MCF 10A (cell line): Measurements from ENCODE around the gene RD3L. TPM values are rescaled to one million over a fixed set of nuclear protein-coding genes. Genes with fewer than 3 reads are reported as not detected.

Experiments
- Bru-seq: library from RNA; stranded (reverse); fragments of 400-500 nt; gene quantifications from one replicate; lab custom pipeline; 2021; lab: Mats Ljungman, UMichigan
- BruChase-seq, 2 experiments: library from RNA; stranded (reverse); fragments of 400-500 nt; gene quantifications; one replicate each; lab custom pipeline; 2021; lab: Mats Ljungman, UMichigan
- BruUV-seq: library from RNA; stranded (reverse); fragments of 400-500 nt; replicated peaks from 2 replicates; lab custom pipeline; 2021; lab: Mats Ljungman, UMichigan
- CTCF ChIA-PET: fragments of 300-600 bp; sonication (Branson Sonifier 250); formaldehyde crosslinking; extraction: SDS; loops from one replicate; lab custom pipeline; 2021; ENCODE audit warnings: antibody characterized with exemption, inconsistent platforms; lab: Yijun Ruan, JAX
- POLR2A ChIA-PET: fragments of 300-600, 350-650 bp; sonication (Branson Sonifier 250); formaldehyde crosslinking; extraction: SDS; loops from one replicate; lab custom pipeline; 2020; ENCODE audit warnings: antibody characterized with exemption, inconsistent platforms; lab: Yijun Ruan, JAX
- DNase-seq: peaks from one replicate; pipeline ENCODE4 v3.0.0-alpha.2; 2018; ENCODE audit not compliant: unreplicated experiment
- H3K27ac Mint-ChIP-seq: one replicate; pipeline ENCODE4 v1.8.0; 2022; ENCODE audit warnings: mild to moderate bottlenecking, low read depth, mixed read lengths; ENCODE audit not compliant: unreplicated experiment
- H3K27me3 Mint-ChIP-seq: one replicate; pipeline ENCODE4 v1.8.0; 2022; ENCODE audit warnings: mixed read lengths; ENCODE audit not compliant: insufficient read depth, unreplicated experiment
- H3K36me3 Mint-ChIP-seq: one replicate; pipeline ENCODE4 v1.8.0; 2022; ENCODE audit warnings: mild to moderate bottlenecking, moderate library complexity, mixed read lengths; ENCODE audit not compliant: insufficient read depth, unreplicated experiment
- H3K4me1 Mint-ChIP-seq: one replicate; pipeline ENCODE4 v1.8.0; 2022; ENCODE audit warnings: mixed read lengths; ENCODE audit not compliant: insufficient read depth, unreplicated experiment
- H3K4me3 Mint-ChIP-seq: one replicate; pipeline ENCODE4 v1.8.0; 2022; ENCODE audit warnings: mild to moderate bottlenecking, moderate library complexity, mixed read lengths; ENCODE audit not compliant: unreplicated experiment
- H3K9me3 Mint-ChIP-seq: one replicate; pipeline ENCODE4 v1.8.0; 2022; ENCODE audit warnings: mixed read lengths; ENCODE audit not compliant: unreplicated experiment
- CTCF ChIP-seq: fragments of 200-600 bp; IDR thresholded peaks from one replicate; pipeline ENCODE4 v1.8.0; 2022; ENCODE audit warnings: antibody characterized with exemption, mild to moderate bottlenecking; ENCODE audit not compliant: unreplicated experiment
- intact Hi-C: fragments of 100-400 bp; cut with micrococcal nuclease; formaldehyde crosslinking; loops from 2 replicates; pipeline ENCODE4 v1.14.1; 2022
- long read RNA-seq: library from polyadenylated mRNA; stranded (forward); transcript quantifications from one replicate; pipeline ENCODE4 v2.0.0, GENCODE V29; 2022
- total RNA-seq: library from RNA; stranded (reverse); gene quantifications from 2 replicates; pipeline ENCODE4 v1.2.3, GENCODE V29; 2022

RD3L gene
- total RNA-seq (not detected in 2 replicates), Bru-seq, nascent RNA (not detected), BruChase-seq, experiment 1, labeled RNA remaining after a 6-hour chase (not detected), BruChase-seq, experiment 2, labeled RNA remaining after a 2-hour chase (not detected)
- long read RNA-seq = 0 reads

DNA sequence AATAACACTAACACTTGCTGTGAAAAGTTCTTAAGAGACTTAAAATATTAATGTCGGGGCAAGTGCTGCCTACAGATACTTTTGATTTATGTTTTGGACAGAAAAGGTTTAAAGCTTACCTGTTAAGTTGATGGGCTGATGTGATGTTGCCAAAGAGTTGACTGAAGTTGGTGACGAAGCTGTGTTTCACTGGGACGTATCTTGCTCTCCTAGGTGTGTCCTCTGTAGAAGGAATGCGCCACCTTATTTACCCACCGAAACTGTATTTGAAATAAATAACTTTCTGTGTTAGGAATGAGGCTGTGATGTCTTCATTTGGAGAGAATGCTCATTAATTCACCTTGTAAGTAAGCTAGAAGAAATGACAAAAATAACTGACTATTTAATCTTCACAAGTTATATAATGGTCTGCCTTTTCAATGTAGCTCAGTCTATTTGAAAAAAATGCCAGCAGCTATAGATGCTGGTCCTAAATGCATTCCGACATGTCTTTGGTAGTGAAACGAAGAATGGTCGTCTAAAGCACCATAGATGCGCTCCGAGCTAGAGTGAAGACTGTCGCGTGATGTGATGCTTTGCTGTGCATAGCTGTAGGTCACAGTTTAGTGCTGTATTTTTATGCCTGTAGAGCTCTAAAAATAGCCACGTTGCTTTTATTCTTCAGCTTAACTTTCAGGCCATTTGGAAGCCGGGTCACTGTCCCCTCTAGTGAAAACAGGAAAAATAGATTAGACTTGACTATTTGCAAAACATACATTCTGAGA lies at the start of gene RD3L:
Gene RD3L, minus strand, starts transcription at position 557 of the 764 bp plus-strand sequence. CDS start 834 bp downstream, outside the sequence.
- intact Hi-C loops = no loop called here
- Mint-ChIP-seq H3K36me3 (no peaks in the 10 kb centered on the region), H3K27me3 (peaks cover 27% of the 10 kb centered on the region), H3K4me3 (no peak within 1 kb of the TSS), H3K4me1 (no peaks in the 10 kb centered on the region), H3K27ac (no peak within 1 kb of the TSS), H3K9me3 (no peaks in the 10 kb centered on the region)
- no peak for DNase-seq
- BruUV-seq = no TSS peak
- ChIA-PET POLR2A (interaction anchor here (0.5 to 2.0 kb wide), 4 partner anchors 9 to 115 kb away, joined by 3 to 13 read pairs (median 4); a partner anchor contains a TSS), CTCF (interaction anchor here (0.6 to 1.3 kb wide), 5 partner anchors 9 to 1429 kb away, joined by 3 to 5 read pairs (median 3); no protein-coding TSS in a partner anchor)
- no peak for TF ChIP-seq CTCF

GRCh38 chr14:103989964-103990363 lies 47.6 kb upstream of the RD3L start:
- no TSS peak for BruUV-seq
- Mint-ChIP-seq H3K27me3 (peaks cover 14% of the 10 kb centered on the region), H3K9me3 (peaks cover 31% of the 10 kb centered on the region), H3K27ac (no peak overlapping the region), H3K4me3 (no peak overlapping the region), H3K4me1 (no peaks in the 10 kb centered on the region), H3K36me3 (peaks cover 6% of the 10 kb centered on the region)
- DNase-seq = no peak
- CTCF ChIA-PET = no interaction called here
- intact Hi-C loops = no loop called here
- TF ChIP-seq CTCF = no peak
- POLR2A ChIA-PET = no interaction called here

DNA sequence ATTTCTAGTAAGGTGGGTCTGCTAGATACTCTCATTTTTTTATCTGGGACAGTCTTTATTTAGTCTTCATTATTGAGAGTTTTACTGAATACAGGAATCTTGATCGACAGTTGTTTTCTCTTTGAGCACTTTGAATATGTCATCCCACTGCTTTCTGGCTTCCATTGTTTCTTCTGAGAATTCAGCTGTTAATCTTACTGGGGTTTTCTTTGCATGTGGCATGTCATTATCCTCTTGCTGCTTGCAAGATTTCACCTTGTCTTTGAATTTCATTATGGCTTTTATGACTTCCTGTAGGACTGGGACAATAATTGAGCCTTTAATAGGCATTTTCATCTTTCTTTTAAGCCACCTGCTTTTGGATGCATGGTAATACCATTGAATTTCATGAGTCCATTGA lies 46.7 kb upstream of the RD3L start:
- DNase-seq = no peak
- no peak for TF ChIP-seq CTCF
- Mint-ChIP-seq H3K9me3 (peaks cover 31% of the 10 kb centered on the region), H3K4me1 (no peaks in the 10 kb centered on the region), H3K36me3 (peaks cover 6% of the 10 kb centered on the region), H3K27ac (no peak overlapping the region), H3K27me3 (peaks cover 14% of the 10 kb centered on the region), H3K4me3 (no peak overlapping the region)
- intact Hi-C loops = no loop called here
- ChIA-PET CTCF (interaction anchor here (0.7 to 1.5 kb wide), 2 partner anchors 81 to 89 kb away, joined by 3 to 4 read pairs; no protein-coding TSS in a partner anchor), POLR2A (interaction anchor here (0.6 kb wide), 1 partner anchor 188 kb away, joined by 3 read pairs; no protein-coding TSS in a partner anchor)
- BruUV-seq = no TSS peak

DNA sequence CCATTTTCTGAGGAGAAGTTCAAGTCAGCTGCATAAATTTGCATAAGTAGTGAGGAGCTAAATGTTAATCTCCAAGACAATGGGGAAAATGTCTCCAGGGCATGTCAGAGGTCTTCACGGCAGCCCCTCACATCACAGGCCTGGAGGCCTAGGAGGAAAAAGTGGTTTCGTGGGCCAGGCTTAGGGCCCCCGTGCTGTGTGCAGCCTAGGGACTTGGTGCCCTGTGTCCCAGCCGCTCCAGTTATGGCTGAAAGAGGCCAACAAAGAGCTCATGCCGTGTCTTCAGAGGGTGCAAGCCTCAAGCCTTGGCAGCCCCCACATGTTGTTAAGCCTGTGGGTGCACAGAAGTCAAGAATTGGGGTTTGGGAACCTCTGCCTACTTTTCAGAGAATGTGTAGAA lies 41.9 kb upstream of the RD3L start:
- Mint-ChIP-seq H3K4me3 (no peak overlapping the region), H3K36me3 (peaks cover under 1% of the 10 kb centered on the region), H3K9me3 (peaks cover 17% of the 10 kb centered on the region), H3K27me3 (peaks cover 14% of the 10 kb centered on the region), H3K27ac (no peak overlapping the region), H3K4me1 (no peaks in the 10 kb centered on the region)
- ChIA-PET CTCF (interaction anchor here (0.6 to 6.9 kb wide), 3 partner anchors 110 to 785 kb away, joined by 3 to 99 read pairs (median 4); no protein-coding TSS in a partner anchor), POLR2A (interaction anchor here (0.6 kb wide), 1 partner anchor 397 kb away, joined by 3 read pairs; no protein-coding TSS in a partner anchor)
- no TSS peak for BruUV-seq
- intact Hi-C loops = no loop called here
- no peak for TF ChIP-seq CTCF
- no peak for DNase-seq
